B cell (primary cell): Measurements from ENCODE around the gene FAM120B. TPM values are rescaled to one million over a fixed set of nuclear protein-coding genes. Genes with fewer than 3 reads are reported as not detected.

ENCODE experiments used
- ATAC-seq: fragments of 200-7000 bp; cut with Tn5 transposase; one replicate; pipeline ENCODE4 v1.10.0; 2021; ENCODE audit warnings: low read depth, mild to moderate bottlenecking, moderate number of reproducible peaks, moderate library complexity
- CTCF ChIA-PET: fragments of 350-600 bp; sonication (Branson Sonifier 250); formaldehyde crosslinking; loops from one replicate; lab custom pipeline; 2021; ENCODE audit warnings: antibody characterized with exemption, inconsistent platforms; lab: Charles Lee
- POLR2A ChIA-PET: fragments of 350-600 bp; sonication (Branson Sonifier 250); formaldehyde crosslinking; loops from one replicate; lab custom pipeline; 2021; ENCODE audit warnings: antibody characterized with exemption; lab: Charles Lee
- DNase-seq: peaks from one replicate; pipeline ENCODE4 v3.0.0; 2013
- H2AFZ ChIP-seq: 2 replicates; pipeline ENCODE4 v1.6.1; 2012; ENCODE audit warnings: mild to moderate bottlenecking, low read depth, low read length; ENCODE audit not compliant: insufficient read depth, poor library complexity, severe bottlenecking
- H3K27ac ChIP-seq, 2 donors: 1 replicate in 1 of 2; 2 replicates in 1 of 2; pipeline ENCODE4 v1.5.1; 2012 to 2013; ENCODE audit warnings: low read length in 2 of 2, mild to moderate bottlenecking in 2 of 2, moderate library complexity in 1 of 2
- H3K27me3 ChIP-seq, 4 experiments: fragments of 200-600 bp in 1 of 4; sonication (generic) in 1 of 4; replicated peaks in 1 of 4; 1 replicate in 2 of 4; 2 replicates in 2 of 4; pipeline versions ENCODE4 v1.6.1 to v1.7.0; 2013 to 2016; ENCODE audit warnings: low read length in 3 of 4, mild to moderate bottlenecking in 2 of 4, mixed read lengths in 1 of 4, moderate library complexity in 1 of 4; ENCODE audit not compliant: insufficient read depth in 4 of 4, control insufficient read depth in 3 of 4; ENCODE audit errors: control extremely low read depth in 1 of 4
- H3K36me3 ChIP-seq, 2 experiments: replicated peaks in 1 of 2; 1 replicate in 1 of 2; 2 replicates in 1 of 2; pipeline versions ENCODE4 v1.6.1 to v1.7.1; 2013; ENCODE audit warnings: low read length in 1 of 2; ENCODE audit not compliant: insufficient read depth in 2 of 2, control insufficient read depth in 1 of 2; ENCODE audit errors: control extremely low read depth in 1 of 2, extremely low read depth in 1 of 2
- H3K4me1 ChIP-seq, 2 donors: fragments of 200-600 bp in 1 of 2; sonication (generic) in 1 of 2; 1 replicate in 1 of 2; 2 replicates in 1 of 2; pipeline versions ENCODE4 v1.5.1 to v1.6.1; 2013 to 2017; ENCODE audit warnings: low read length in 2 of 2; ENCODE audit not compliant: control insufficient read depth in 2 of 2, insufficient read depth in 2 of 2
- H3K4me2 ChIP-seq: replicated peaks from 2 replicates; pipeline ENCODE3; 2012; ENCODE audit warnings: mild to moderate bottlenecking, low read depth, low read length; ENCODE audit not compliant: poor library complexity, severe bottlenecking
- H3K4me3 ChIP-seq, 5 experiments: fragments of 200-600 bp in 1 of 5; sonication (generic) in 1 of 5; 1 replicate in 3 of 5; 2 replicates in 2 of 5; pipeline versions ENCODE4 v1.5.1 to v1.7.0; 2011 to 2016; ENCODE audit warnings: low read length in 4 of 5, mild to moderate bottlenecking in 4 of 5, low read depth in 2 of 5, control low read depth in 1 of 5, moderate library complexity in 1 of 5; ENCODE audit not compliant: insufficient read depth in 1 of 5; ENCODE audit errors: control extremely low read depth in 1 of 5, extremely low read depth in 1 of 5
- H3K79me2 ChIP-seq: fragments of 200-600 bp; sonication (generic); one replicate; pipeline ENCODE4 v1.6.0; 2016; ENCODE audit warnings: low read length; ENCODE audit not compliant: control insufficient read depth, insufficient read depth
- H3K9ac ChIP-seq: fragments of 200-600 bp; sonication (generic); 2 replicates; pipeline ENCODE4 v1.6.1; 2017; ENCODE audit warnings: mild to moderate bottlenecking, low read length, moderate library complexity
- H3K9me3 ChIP-seq, 3 donors: one replicate each; pipeline versions ENCODE4 v1.6.1 to v1.7.1; 2013; ENCODE audit warnings: low read length in 2 of 3; ENCODE audit not compliant: control insufficient read depth in 2 of 3, insufficient read depth in 1 of 3; ENCODE audit errors: control extremely low read depth in 1 of 3
- H4K20me1 ChIP-seq: 2 replicates; pipeline ENCODE4 v1.6.0; 2012; ENCODE audit warnings: mild to moderate bottlenecking, low read length; ENCODE audit not compliant: insufficient read depth, control insufficient read depth, poor library complexity, severe bottlenecking
- H3K27ac Mint-ChIP-seq: one replicate; pipeline ENCODE4 v1.8.0; 2021; ENCODE audit warnings: mixed read lengths
- H3K27me3 Mint-ChIP-seq: one replicate; pipeline ENCODE4 v1.8.0; 2021; ENCODE audit warnings: mixed read lengths
- H3K4me1 Mint-ChIP-seq: one replicate; pipeline ENCODE4 v1.8.0; 2021; ENCODE audit warnings: mixed read lengths
- H3K4me3 Mint-ChIP-seq: one replicate; pipeline ENCODE4 v1.8.0; 2021; ENCODE audit warnings: mixed read lengths
- H3K9me3 Mint-ChIP-seq: one replicate; pipeline ENCODE4 v1.8.0; 2022; ENCODE audit warnings: mixed read lengths; ENCODE audit not compliant: insufficient read depth
- EZH2 ChIP-seq: IDR thresholded peaks from 2 replicates; pipeline ENCODE4 v1.6.1; 2012; ENCODE audit warnings: borderline replicate concordance, low read depth, mild to moderate bottlenecking, moderate library complexity, low read length; ENCODE audit not compliant: insufficient read depth, poor library complexity, severe bottlenecking
- WGBS: methylation state at CpG from one replicate; pipeline ENCODE4 v1.1.5; 2013; ENCODE audit warnings: missing lambda C conversion rate; ENCODE audit not compliant: insufficient coverage; 5-methylcytosine and 5-hydroxymethylcytosine counted together
- intact Hi-C: fragments of 100-400 bp; cut with micrococcal nuclease; formaldehyde crosslinking; loops from one replicate; pipeline ENCODE4 v1.10.0; 2022
- polyA plus RNA-seq: library from polyadenylated mRNA; depleted of rRNA; stranded (reverse); fragments of >200 nt; gene quantifications from 2 replicates; pipeline ENCODE4 v1.2.3, GENCODE V29; 2012
- total RNA-seq, 2 donors: library from RNA; stranded (reverse); fragments of 120-200 nt in 1 of 2; gene quantifications; 1 replicate in 1 of 2; 2 replicates in 1 of 2; pipeline versions ENCODE4 v1.2.3 to v1.2.4, GENCODE V29; 2013 to 2022
- TF ChIP-seq, protein P1 (sequence below): fragments of 200-600 bp; IDR thresholded peaks from one replicate; pipeline ENCODE4 v1.8.0; 2022; ENCODE audit warnings: antibody characterized with exemption, mild to moderate bottlenecking

FAM120B gene
- total and polyA plus RNA-seq, 2 donors (not counting 1 experiment from before 2014, with no cell fraction given): 12.5 to 51.7 TPM

- ChIA-PET CTCF (no interaction called here), POLR2A (no interaction called here)
- no peak for DNase-seq
- Mint-ChIP-seq H3K27ac (no peak overlapping the region), H3K27me3 (peaks cover 39% of the 10 kb centered on the region), H3K9me3 (no peaks in the 10 kb centered on the region), H3K4me3 (peak overlapping the region; percentile 85), H3K4me1 (peaks cover 26% of the 10 kb centered on the region)
- Histone ChIP-seq H3K79me2 (no peaks in the 10 kb centered on the region), H3K36me3 (no peaks in the 10 kb centered on the region), H3K4me3 (no peak overlapping the region), H3K27ac (no peak overlapping the region), H3K4me1 (peaks cover 31 to 36% of the 10 kb centered on the region in 2 donors), H3K4me2 (peak overlapping the region; percentile 98), H3K27me3 (peaks cover 0 to 55% (median 33%) of the 10 kb centered on the region in 4 experiments), H2AFZ (no peak overlapping the region), H4K20me1 (no peaks in the 10 kb centered on the region), H3K9me3 (peaks cover 0 to 19% (median 0%) of the 10 kb centered on the region in 3 donors), H3K9ac (no peak overlapping the region)
- no peak for ATAC-seq
- TF ChIP-seq, protein P1, sequence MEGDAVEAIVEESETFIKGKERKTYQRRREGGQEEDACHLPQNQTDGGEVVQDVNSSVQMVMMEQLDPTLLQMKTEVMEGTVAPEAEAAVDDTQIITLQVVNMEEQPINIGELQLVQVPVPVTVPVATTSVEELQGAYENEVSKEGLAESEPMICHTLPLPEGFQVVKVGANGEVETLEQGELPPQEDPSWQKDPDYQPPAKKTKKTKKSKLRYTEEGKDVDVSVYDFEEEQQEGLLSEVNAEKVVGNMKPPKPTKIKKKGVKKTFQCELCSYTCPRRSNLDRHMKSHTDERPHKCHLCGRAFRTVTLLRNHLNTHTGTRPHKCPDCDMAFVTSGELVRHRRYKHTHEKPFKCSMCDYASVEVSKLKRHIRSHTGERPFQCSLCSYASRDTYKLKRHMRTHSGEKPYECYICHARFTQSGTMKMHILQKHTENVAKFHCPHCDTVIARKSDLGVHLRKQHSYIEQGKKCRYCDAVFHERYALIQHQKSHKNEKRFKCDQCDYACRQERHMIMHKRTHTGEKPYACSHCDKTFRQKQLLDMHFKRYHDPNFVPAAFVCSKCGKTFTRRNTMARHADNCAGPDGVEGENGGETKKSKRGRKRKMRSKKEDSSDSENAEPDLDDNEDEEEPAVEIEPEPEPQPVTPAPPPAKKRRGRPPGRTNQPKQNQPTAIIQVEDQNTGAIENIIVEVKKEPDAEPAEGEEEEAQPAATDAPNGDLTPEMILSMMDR: no peak
- TF ChIP-seq EZH2: no peak
- WGBS: 90% methylated on average over 33 of the region's 33 CpGs
- intact Hi-C loops: no loop called here
These were observed 18.4 kb upstream of the FAM120B start for GRCh38 chr6:170288091-170288631.

DNA sequence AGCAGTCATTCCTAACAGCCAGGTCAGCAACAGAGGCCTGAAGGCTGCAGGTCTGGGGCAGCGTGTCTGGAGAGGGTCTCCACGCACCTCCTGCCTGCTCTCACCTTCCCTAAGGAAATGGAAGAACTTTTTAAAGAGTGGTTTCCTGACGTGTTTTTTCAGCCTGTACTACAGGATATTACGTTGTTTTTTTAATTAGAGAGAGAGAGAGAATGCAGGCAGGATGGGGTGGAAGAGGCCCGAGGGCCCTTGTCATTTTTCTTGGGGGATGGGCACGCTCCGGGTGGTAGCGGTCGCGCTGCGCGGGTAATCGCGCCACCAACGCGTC, 17.7 kb upstream of the FAM120B start:
- POLR2A ChIA-PET: no interaction called here
- TF ChIP-seq EZH2: no peak
- TF ChIP-seq, protein P1: no peak
- H3K9ac ChIP-seq: peak overlapping the region; percentile 77
- intact Hi-C loops: no loop called here
- H3K9me3 ChIP-seq: peaks cover 0 to 19% (median 0%) of the 10 kb centered on the region in 3 donors
- Mint-ChIP-seq H3K27me3 (peaks cover 44% of the 10 kb centered on the region), H3K4me1 (peaks cover 32% of the 10 kb centered on the region), H3K4me3 (peak overlapping the region; percentile 85), H3K9me3 (no peaks in the 10 kb centered on the region), H3K27ac (peak overlapping the region; percentile 66)
- no peak for DNase-seq
- no peak for ATAC-seq
- peaks cover 37 to 42% of the 10 kb centered on the region in 2 donors for H3K4me1 ChIP-seq
- peaks cover 0 to 61% (median 35%) of the 10 kb centered on the region in 4 experiments for H3K27me3 ChIP-seq
- CTCF ChIA-PET: no interaction called here
- peak overlapping the region; percentile 75 for H2AFZ ChIP-seq
- no peaks in the 10 kb centered on the region for H3K36me3 ChIP-seq
- no peaks in the 10 kb centered on the region for H4K20me1 ChIP-seq
- 2% methylated on average over 14 of the region's 16 CpGs for WGBS
- peak overlapping the region; percentile 7 to 77 (median 68) for H3K4me3 ChIP-seq
- H3K79me2 ChIP-seq: no peaks in the 10 kb centered on the region
- peak overlapping the region; percentile 98 for H3K4me2 ChIP-seq
- H3K27ac ChIP-seq: no peak overlapping the region
